Measurements from ENCODE around the gene MT1G. TPM values are rescaled to one million over a fixed set of nuclear protein-coding genes. Genes with fewer than 3 reads are reported as not detected.

Gene MT1G
- 0.56 and 1.5 TPM in 2 replicates for total RNA-seq

GRCh38 chr16:56667581-56668571, at the start of gene MT1G:
Gene MT1G, minus strand, starts transcription at chr16:56668065. Its CDS starts 72 bp downstream, at chr16:56667993.

GRCh38 chr16:56681939-56682702, 14.3 kb upstream of the MT1G start, which contains the start of gene MT1X:
Gene MT1X, plus strand, starts transcription at chr16:56682470. Its CDS starts 71 bp downstream, at chr16:56682541.

GRCh38 chr16:56669005-56669839, 1.4 kb upstream of the MT1G start, which contains the start of gene MT1H:
Gene MT1H, plus strand, starts transcription at chr16:56669814. Its CDS starts 71 bp downstream, at chr16:56669885.

GRCh38 chr16:56657555-56658326, 10.1 kb downstream of the MT1G start, which contains the start of gene MT1F:
Gene MT1F, plus strand, starts transcription at chr16:56657959. Its CDS starts 100 bp downstream, at chr16:56658059.

GRCh38 chr16:56651586-56651985, 16.3 kb downstream of the MT1G start, which contains the start of gene MT1B:
Gene MT1B, plus strand, starts transcription at chr16:56651886. Its CDS starts 68 bp downstream, at chr16:56651954.

GRCh38 chr16:56637814-56638750, 29.8 kb downstream of the MT1G start, which contains the start of gene MT1A:
Gene MT1A, plus strand, starts transcription at chr16:56638666. Its CDS starts 73 bp downstream, at chr16:56638739.

GRCh38 chr16:56632156-56632847, 35.6 kb downstream of the MT1G start, which contains the start of gene MT1M:
Gene MT1M, plus strand, starts transcription at chr16:56632659. Its CDS starts 73 bp downstream, at chr16:56632732.

GRCh38 chr16:56625140-56625942, 42.5 kb downstream of the MT1G start, which contains the start of gene MT1E:
Gene MT1E, plus strand, starts transcription at chr16:56625781. Its CDS starts 71 bp downstream, at chr16:56625852.

Other genes starting within 250 kb of the MT1G start
- gene AMFR, start 242.5 kb downstream of the MT1G start, total RNA-seq, result 291 and 426 TPM in 2 replicates
- 57.5 and 92.6 TPM in 2 replicates for gene NUDT21, start 216.7 kb downstream of the MT1G start, total RNA-seq
- 82.9 and 83.8 TPM in 2 replicates for gene OGFOD1, start 216.5 kb downstream of the MT1G start, total RNA-seq
- 35.5 and 75.0 TPM in 2 replicates for gene BBS2, start 148.0 kb downstream of the MT1G start, total RNA-seq
- gene MT4, start 103.0 kb downstream of the MT1G start, total RNA-seq, result not detected in 2 replicates
- gene MT3, start 78.5 kb downstream of the MT1G start, total RNA-seq, result 0.56 TPM in 1 of 2 replicates, not detected in the other
- 190 and 238 TPM in 2 replicates for gene MT2A, start 59.5 kb downstream of the MT1G start, total RNA-seq
- 244 and 365 TPM in 2 replicates for gene MT1E, start 42.3 kb downstream of the MT1G start, total RNA-seq
- 2.5 and 5.9 TPM in 2 replicates for gene MT1M, start 35.4 kb downstream of the MT1G start, total RNA-seq
- 3.9 and 8.8 TPM in 2 replicates for gene MT1A, start 29.4 kb downstream of the MT1G start, total RNA-seq
- gene MT1B, start 16.2 kb downstream of the MT1G start, total RNA-seq, result not detected in 2 replicates
- 0.56 and 0.96 TPM in 2 replicates for gene MT1F, start 10.1 kb downstream of the MT1G start, total RNA-seq
- gene MT1H, start 1.7 kb upstream of the MT1G start, total RNA-seq, result 0.77 TPM in 1 of 2 replicates, not detected in the other
- gene MT1X, start 14.4 kb upstream of the MT1G start, total RNA-seq, result 154 and 161 TPM in 2 replicates
- gene NUP93, start 62.1 kb upstream of the MT1G start, total RNA-seq, result 40.3 and 91.1 TPM in 2 replicates
- not detected in 2 replicates for gene SLC12A3, start 197.1 kb upstream of the MT1G start, total RNA-seq